Stimulated activated naive CD8-positive, alpha-beta T cell treated with anti-CD3 and anti-CD28 coated beads, Interleukin-15, Interleukin-2, amounts not matched to agents 100 U/mL and 50 U/mL, for 24 hours (primary cell): ENCODE data around the gene TASOR2.

Source experiments
- ATAC-seq: fragments of 150-1000 bp; cut with Tn5 transposase; one replicate; pipeline ENCODE4 v1.10.0; 2021
- DNase-seq: peaks from one replicate; pipeline ENCODE4 v3.0.0; 2021

Gene TASOR2

GRCh38 chr10:5685764-5686240 is 1.2 kb downstream of the TASOR2 start:
- ATAC-seq, result no peak

GRCh38 chr10:5688587-5688986 is 3.9 kb downstream of the TASOR2 start:
- no peak for ATAC-seq
- DNase-seq, result no peak

More at GRCh38 chr10:5685764-5686240, 1.2 kb downstream of the TASOR2 start:
- no peak for DNase-seq

GRCh38 chr10:5691786-5692185 is 7.1 kb downstream of the TASOR2 start:
- ATAC-seq, result no peak
- no peak for DNase-seq

- peak; percentile 88 for ATAC-seq
- peak; percentile 80 for DNase-seq
Observed at GRCh38 chr10:5692461-5693358, 8.1 kb downstream of the TASOR2 start.

GRCh38 chr10:5694573-5694972 is 9.9 kb downstream of the TASOR2 start:
- ATAC-seq, result no peak
- DNase-seq, result no peak

GRCh38 chr10:5697342-5697741 is 12.7 kb downstream of the TASOR2 start:
- ATAC-seq (no peak), DNase-seq (no peak)

- ATAC-seq (no peak), DNase-seq (no peak)
Observed at GRCh38 chr10:5698062-5698461, 13.4 kb downstream of the TASOR2 start.

GRCh38 chr10:5708356-5708755 is 23.7 kb downstream of the TASOR2 start:
- ATAC-seq (no peak), DNase-seq (no peak)

- no peak for ATAC-seq
- DNase-seq, result no peak
Observed at GRCh38 chr10:5709865-5710264, 25.2 kb downstream of the TASOR2 start.

- ATAC-seq (no peak), DNase-seq (no peak)
Observed at GRCh38 chr10:5710859-5711258, 26.2 kb downstream of the TASOR2 start.

- DNase-seq (no peak), ATAC-seq (no peak)
Observed at GRCh38 chr10:5711642-5712041, 27.0 kb downstream of the TASOR2 start.

- no peak for DNase-seq
- no peak for ATAC-seq
Observed at GRCh38 chr10:5719546-5719945, 34.9 kb downstream of the TASOR2 start.

- no peak for DNase-seq
- no peak for ATAC-seq
Observed at GRCh38 chr10:5720182-5720581, 35.5 kb downstream of the TASOR2 start.

GRCh38 chr10:5723692-5724091 is 39.1 kb downstream of the TASOR2 start:
- no peak for ATAC-seq
- no peak for DNase-seq

GRCh38 chr10:5730766-5731165 is 46.1 kb downstream of the TASOR2 start:
- DNase-seq, result no peak
- no peak for ATAC-seq

- DNase-seq, result no peak
- peak; percentile 59 for ATAC-seq
Observed at GRCh38 chr10:5731559-5731958, 46.9 kb downstream of the TASOR2 start.

- ATAC-seq, result no peak
- DNase-seq, result no peak
Observed at GRCh38 chr10:5732141-5732540, 47.5 kb downstream of the TASOR2 start.
